HG03442 (cell line): ENCODE measurements around the gene RHBDF2.
"Not testable (repeated sequence)": the region's sequence is repeated elsewhere in the genome, so short reads cannot be mapped to it uniquely, and the experiment has no call there.

Experiments
- ATAC-seq: cut with Tn5 transposase; IDR thresholded peaks from one replicate; pipeline ENCODE4 v1.9.1; 2021; ENCODE audit warnings: mild to moderate bottlenecking, moderate library complexity; ENCODE audit not compliant: unreplicated experiment

RHBDF2 gene

GRCh38 chr17:76525513-76525833 is 24.2 kb upstream of the RHBDF2 start:
- ATAC-seq: not testable (repeated sequence)

- no peak for ATAC-seq
These were observed 23.6 kb upstream of the RHBDF2 start for GRCh38 chr17:76524598-76525512.

GRCh38 chr17:76523084-76524037 is 22.1 kb upstream of the RHBDF2 start:
- ATAC-seq: no peak

- not testable (repeated sequence) for ATAC-seq
These were observed 20.5 kb upstream of the RHBDF2 start for GRCh38 chr17:76521683-76522082.

GRCh38 chr17:76521262-76521661 is 20.0 kb upstream of the RHBDF2 start:
- ATAC-seq: no peak

GRCh38 chr17:76519048-76519966 is 18.1 kb upstream of the RHBDF2 start:
- ATAC-seq: no peak

- ATAC-seq: no peak
These were observed 16.4 kb upstream of the RHBDF2 start for GRCh38 chr17:76517638-76518038.

- ATAC-seq: peak; percentile 49
These were observed 14.2 kb upstream of the RHBDF2 start for GRCh38 chr17:76515274-76515949.

GRCh38 chr17:76514355-76514754 is 13.1 kb upstream of the RHBDF2 start:
- ATAC-seq: not testable (repeated sequence)

- no peak for ATAC-seq
These were observed 12.1 kb upstream of the RHBDF2 start for GRCh38 chr17:76513306-76513692.

- no peak for ATAC-seq
These were observed 11.4 kb upstream of the RHBDF2 start for GRCh38 chr17:76512366-76513305.

GRCh38 chr17:76511668-76512365 is 10.6 kb upstream of the RHBDF2 start:
- no peak for ATAC-seq

GRCh38 chr17:76510831-76511244 is 9.6 kb upstream of the RHBDF2 start:
- no peak for ATAC-seq

- not testable (repeated sequence) for ATAC-seq
These were observed 7.3 kb upstream of the RHBDF2 start for GRCh38 chr17:76508472-76509063.

GRCh38 chr17:76506408-76507345 is 5.5 kb upstream of the RHBDF2 start:
- no peak for ATAC-seq

GRCh38 chr17:76504117-76504516 is 2.9 kb upstream of the RHBDF2 start:
- no peak for ATAC-seq
